ENCODE measurements around the gene CYB561D1.
A peak's percentile ranks its signal among the peaks of the same experiment; 100 is the strongest.
"Not testable (repeated sequence)": the region's sequence is repeated elsewhere in the genome, so short reads cannot be mapped to it uniquely, and the experiment has no call there.

The CYB561D1 gene, protein sequence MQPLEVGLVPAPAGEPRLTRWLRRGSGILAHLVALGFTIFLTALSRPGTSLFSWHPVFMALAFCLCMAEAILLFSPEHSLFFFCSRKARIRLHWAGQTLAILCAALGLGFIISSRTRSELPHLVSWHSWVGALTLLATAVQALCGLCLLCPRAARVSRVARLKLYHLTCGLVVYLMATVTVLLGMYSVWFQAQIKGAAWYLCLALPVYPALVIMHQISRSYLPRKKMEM

DNA sequence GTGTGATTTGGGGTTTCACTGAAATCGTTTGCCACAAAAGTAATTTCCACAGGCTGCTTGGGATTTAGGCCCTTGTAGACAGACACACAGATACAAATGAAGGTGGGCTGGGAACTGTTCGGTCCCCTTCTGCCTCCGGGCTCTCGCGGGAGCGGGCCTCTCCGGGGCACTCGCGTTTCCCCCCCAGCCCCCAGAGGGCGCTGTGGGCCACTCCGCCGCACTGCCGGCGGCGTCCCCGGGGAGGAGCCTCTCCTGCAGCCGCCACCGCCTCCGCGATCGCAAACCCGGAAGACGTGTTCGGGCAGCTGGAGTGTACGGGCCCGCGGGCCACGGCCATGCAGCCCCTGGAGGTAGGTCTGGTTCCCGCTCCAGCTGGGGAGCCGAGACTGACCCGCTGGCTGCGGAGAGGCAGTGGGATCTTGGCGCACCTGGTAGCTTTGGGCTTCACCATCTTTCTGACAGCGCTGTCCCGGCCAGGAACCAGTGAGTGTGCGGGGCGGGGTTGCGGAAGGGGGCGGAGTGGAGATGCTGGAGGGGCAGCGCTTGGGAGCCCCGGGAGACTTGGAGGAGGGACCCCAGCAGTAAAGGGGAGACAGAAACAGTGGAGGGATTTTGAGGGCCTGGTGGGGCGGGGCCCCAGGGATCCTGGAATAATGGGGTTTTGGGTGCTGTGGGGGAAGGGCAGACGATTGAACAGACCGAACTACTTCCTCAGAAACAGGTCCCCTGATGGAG is at the start of gene CYB561D1:
CYB561D1 (plus strand) TSS at position 290 of the 735 bp plus-strand sequence; CDS start at position 336, 46 bp downstream.
- peak; percentile 54 to 88 (median 76) for DNase-seq (ENCODE audit: low read depth in 3 of 3, low spot score in 1 of 3)

DNA sequence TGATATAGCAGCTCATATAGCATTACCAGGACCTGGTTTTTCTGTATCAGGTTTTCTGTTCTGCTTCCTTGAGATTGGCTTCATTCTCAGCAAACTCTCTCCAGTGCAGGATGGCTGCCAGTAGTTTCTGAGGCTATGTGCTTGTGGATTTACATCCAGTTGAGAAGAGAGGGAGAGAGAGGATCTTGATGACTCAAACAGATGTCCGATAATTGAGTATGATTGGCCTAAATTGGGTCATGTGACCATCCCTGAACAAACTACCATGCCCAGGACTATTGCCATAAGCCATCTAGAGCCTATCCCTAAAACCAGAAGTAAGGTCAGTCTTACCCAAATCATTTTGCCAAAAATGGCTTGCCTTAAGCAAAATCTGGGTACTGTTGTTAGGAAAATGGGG is 49.5 kb upstream of the CYB561D1 start:
- no peak for DNase-seq (ENCODE audit: low read depth in 3 of 3, low spot score in 1 of 3)

DNA sequence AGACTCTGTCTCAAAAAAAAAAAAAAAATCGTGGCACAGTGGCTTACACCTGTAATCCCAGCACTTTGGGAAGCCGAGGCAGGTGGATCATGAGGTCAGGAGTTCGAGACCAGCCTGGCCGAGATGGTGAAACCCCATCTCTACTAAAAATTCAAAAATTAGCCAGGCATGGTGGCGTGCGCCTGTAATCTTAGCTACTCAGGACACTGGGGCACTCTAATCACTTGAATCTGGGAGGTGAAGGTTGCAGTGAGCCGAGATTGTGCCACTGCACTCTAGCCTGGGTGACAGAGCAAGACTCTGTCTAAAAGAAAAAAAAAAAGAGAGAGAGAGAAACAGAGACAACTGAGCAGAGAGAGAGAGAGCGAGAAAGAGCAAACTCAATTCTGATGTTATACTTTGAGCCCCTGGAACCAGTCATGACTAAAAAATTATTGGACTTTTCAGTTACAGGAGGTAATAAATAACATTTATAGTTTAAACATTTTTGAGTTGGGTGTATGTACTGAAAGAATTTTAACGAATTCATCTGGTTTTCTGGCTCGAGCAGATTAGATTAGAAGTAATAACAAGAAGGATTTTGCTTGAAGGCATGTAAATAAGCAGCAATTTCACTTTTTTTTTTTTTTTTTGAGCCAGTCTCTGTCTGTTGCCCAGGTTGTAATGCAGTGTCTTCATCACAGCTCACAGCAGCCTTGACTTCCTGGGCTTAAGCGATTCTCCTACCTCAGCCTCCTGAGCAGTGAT is 47.8 kb upstream of the CYB561D1 start:
- not testable (repeated sequence) for DNase-seq (ENCODE audit: low read depth in 3 of 3, low spot score in 1 of 3)

DNA sequence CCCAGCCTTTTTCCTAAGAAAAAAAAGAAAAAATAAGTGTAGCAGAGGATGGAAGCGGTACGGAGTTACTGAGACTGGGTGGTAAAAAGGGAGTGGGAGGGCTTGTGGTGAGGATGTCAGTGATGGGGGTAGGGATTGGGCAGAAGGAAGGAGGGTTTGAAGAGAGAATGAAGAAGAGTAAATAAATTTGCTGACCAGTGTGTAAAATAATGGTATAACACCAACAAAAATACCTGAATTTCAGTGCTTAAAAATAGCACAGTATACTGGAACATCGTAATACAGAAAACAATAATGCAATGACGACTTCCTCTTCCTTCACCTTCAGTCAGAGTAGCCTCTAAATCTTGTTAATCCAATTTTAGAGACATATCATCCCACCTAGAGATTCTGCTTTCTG is 46.4 kb upstream of the CYB561D1 start:
- no peak for DNase-seq (ENCODE audit: low read depth in 3 of 3, low spot score in 1 of 3)

DNA sequence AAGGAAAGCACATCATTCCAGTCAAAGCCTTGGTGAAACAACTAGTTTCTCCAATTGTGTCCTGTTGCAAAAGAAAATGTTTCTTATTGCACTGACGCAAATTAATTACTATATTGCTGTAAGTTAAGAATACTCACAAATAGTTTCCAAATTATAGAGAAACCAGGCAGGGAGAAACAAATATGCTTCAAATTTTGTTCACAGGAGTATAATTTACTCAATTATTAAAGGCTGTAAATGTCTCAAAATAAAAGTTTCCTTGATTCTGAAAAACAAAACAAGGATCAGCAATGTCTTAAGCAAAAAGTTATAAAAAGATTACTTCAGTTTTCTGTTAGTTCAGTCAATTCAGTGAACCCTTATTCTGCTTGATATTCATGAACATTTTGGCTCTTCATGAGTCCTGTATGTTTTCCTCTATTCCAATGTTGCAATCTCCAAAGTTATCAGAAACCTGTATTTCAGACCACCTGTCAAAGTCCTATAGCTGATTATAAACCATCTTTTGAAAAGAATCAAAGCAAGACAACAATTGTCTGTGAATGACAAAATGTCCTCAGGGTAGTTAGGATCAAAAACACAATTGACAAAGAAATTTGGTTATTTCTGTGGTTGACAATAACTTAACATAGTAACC is 39.3 kb upstream of the CYB561D1 start:
- no peak for DNase-seq (ENCODE audit: low read depth in 3 of 3, low spot score in 1 of 3)

DNA sequence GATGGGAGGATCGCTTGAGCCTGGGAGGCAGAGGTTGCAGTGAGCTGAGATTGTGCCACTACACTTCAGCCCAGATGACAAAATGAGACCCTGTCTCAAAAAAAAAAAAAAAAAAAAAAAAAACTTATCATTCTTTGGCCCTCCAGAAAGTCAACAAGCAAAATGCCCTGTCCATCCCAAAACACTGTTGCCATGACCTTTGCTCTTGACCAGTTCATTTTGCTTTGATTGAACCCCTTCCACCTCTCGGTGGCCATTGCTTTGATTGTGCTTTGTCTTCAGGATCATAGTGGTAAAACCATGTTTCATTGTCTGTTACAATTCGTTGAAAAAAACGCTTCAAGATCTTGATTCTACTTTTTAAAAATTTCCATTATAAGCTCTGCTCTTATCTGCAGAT is 36.1 kb upstream of the CYB561D1 start:
- no peak for DNase-seq (ENCODE audit: low read depth in 3 of 3, low spot score in 1 of 3)

DNA sequence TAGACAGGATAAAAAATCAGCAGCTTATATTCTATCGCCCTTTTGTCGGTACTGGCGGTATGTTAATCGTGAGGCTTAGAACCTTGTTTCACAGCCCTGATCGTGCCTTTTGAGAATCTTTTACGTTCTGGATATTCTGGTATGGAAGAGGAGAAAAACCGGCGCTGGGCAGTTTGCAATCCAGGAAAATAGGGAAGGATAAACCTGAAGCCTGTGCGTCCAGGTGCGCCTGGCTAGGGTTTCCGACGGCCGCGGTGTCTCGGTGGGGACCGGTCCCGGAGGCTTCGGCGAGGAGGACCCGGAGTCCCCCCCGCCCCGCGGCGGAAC is 27.8 kb upstream of the CYB561D1 start:
- DNase-seq (ENCODE audit: low read depth in 3 of 3, low spot score in 1 of 3), result no peak

DNA sequence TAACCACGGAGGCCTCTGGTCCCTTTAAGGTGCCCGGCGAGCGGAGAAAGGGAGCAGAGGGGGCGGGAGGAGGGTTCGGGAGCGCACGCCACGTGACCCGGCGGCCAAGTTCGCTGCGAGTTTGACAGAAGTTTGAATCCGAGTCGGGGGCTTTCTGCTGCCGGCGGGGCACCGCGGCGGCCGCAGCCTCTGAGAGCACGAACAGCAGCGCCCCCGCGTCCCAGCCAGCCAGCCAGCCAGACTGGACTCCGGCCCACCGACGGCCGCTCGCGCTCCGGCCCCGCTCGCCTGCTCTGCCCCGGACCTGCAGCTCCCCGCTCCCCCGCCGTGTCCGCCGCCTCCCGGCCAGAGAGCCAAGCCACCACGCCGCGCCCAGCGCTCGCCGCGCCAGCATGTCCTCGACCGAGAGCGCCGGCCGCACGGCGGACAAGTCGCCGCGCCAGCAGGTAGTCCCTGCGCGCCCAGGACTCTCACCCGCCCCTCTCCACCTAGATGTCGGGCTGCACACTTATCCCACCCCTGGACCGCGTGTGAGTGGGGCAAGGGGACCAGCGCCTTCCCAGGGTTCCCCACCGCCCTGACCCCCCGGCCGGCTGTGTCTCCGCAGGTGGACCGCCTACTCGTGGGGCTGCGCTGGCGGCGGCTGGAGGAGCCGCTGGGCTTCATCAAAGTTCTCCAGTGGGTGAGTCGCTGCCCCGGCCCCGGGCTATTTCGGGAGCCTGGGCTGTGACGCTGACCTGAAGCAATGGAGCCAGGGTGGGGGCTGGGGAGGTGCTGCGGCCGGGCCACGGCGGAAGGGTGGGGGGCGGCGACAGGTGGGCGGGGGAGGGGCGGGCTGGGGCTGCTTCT is 27.2 kb upstream of the CYB561D1 start, which contains the start of gene SYPL2:
SYPL2 (plus strand) TSS at position 95 of the 849 bp plus-strand sequence; CDS start at position 393, 298 bp downstream.
- DNase-seq (ENCODE audit: low read depth in 3 of 3, low spot score in 1 of 3), result no peak

DNA sequence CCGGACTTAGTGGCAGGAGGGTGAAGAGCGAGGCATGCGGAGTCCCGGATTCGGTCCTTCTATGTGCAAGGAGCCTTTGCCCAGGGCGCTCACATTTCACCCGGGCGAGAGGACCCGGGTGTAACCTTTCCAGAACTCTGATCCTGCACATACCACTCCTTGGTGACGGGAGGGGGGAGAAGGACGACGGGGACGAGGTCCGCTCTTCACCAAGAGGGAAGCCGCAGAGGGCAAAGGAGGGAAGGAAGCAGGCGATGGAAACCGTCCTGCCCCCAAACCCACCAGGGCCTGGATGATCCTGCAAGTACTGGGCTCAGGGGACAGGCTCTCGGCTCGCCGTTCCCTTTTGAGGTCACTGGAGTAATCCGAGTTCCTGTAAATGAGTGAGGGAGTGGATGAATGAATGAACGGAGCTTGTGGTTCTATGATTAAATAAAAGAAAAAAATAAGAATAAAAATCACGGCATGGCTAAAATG is 26.6 kb upstream of the CYB561D1 start:
- DNase-seq (ENCODE audit: low read depth in 3 of 3, low spot score in 1 of 3), result no peak

DNA sequence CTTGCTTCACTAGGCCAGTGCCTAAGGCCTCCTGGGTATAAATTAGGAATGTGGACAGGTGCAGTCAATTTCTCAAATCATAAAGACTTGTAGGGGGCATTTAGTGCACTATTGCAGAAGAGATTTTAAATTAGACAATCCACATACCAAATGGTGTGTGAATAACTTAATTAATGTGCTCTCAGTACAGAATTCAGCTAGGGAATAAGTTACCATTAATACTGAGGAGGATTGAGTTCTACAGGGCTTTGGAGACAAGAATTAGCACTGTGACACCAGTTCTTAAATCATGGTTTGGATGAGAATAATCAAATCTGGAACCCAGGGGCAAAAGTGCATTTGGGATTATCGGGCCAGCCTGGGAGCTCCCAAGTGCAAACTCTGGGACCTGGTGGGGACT is 25.8 kb upstream of the CYB561D1 start:
- DNase-seq (ENCODE audit: low read depth in 3 of 3, low spot score in 1 of 3), result no peak

DNA sequence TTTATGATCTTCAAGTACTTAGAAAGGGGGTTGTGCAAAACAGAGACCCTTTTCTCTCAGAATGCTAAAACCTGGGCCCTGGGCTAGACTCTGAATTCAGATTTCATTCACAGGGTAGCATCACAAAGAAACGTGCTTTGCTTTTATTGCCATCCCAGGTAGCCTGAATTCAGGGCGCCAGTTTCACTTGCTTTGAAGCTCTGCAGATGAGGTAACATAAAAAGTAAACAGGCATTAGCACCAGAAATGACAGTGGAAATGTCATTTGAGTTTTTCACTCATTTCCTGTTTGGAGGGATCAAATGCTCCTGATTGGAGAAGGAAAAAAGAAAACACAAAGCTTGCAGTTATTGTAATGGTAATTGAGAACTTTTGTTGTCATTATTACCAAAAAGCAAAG is 25.0 kb upstream of the CYB561D1 start:
- no peak for DNase-seq (ENCODE audit: low read depth in 3 of 3, low spot score in 1 of 3)

DNA sequence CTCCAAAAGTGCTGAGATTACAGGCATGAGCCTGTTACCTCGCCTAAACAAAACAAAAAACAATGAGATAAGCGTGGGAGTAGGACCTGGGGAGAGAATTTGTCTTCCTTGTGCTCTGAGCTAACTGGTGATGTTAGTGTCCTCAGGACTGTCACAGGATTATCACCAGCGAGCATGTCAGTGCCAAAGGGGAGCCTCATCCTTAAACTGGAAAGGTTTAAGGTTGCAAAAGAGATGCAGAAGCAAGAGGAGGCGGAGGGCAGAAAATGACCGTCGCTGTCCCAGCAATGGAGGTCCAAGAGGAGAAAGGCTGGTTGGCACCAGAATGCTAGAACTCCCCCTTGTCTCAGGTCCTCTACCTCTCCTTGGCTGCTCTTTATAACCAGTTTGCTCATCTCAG is 23.6 kb upstream of the CYB561D1 start:
- DNase-seq (ENCODE audit: low read depth in 3 of 3, low spot score in 1 of 3), result no peak

DNA sequence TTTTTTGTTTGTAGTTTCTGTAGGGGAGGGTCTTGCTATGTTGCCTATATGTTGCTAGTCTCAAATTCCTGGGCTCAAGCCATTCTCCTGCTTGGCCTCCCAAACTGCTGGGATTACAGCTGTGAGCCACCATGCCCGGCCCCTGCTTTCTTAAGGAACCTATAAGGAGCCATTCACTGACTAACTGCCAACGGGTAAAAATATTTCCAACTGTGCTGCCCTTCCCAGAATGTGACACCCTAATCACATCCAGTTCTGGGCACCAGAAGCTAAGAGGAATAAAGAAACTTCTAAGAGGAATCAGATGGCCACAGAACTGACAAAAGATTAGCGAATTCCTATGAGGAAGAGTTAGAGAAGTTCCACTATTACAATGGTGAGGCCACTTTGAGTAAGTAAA is 21.1 kb upstream of the CYB561D1 start:
- DNase-seq (ENCODE audit: low read depth in 3 of 3, low spot score in 1 of 3), result no peak

DNA sequence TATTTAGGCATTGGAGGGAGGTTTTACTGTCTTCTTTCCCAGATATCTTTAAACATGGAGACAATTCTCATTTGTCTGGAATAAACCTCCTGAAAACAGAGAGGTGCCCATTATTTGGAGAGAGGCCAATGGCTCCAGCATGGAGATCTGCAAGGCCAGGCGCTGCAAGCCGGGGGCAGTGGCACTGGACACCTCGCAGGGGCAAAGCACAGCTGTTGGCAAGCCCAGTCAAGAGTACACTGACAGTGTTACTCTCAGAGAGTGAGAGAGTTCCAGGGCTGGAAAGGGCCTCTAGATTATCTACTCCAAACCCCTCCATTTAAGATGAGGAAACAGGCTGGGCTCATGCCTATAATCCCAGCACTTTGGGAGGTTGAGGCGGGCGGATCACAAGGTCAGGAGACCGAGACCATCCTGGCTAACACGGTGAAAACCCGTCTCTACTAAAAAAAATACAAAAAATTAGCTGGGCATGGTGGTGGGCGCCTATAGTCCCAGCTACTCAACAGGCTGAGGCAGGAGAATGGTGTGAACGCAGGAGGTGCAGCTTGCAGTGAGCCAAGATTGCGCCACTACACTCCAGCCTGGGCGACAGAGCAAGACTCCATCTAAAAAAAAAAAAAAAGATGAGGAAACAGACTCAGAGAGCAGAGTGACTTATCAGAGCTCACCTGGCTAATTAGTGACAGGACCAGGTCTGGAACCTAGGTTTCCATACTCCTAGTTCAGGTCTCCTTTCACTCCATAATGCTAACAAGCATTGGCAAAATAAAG is 20.4 kb upstream of the CYB561D1 start:
- DNase-seq (ENCODE audit: low read depth in 3 of 3, low spot score in 1 of 3), result not testable (repeated sequence)

DNA sequence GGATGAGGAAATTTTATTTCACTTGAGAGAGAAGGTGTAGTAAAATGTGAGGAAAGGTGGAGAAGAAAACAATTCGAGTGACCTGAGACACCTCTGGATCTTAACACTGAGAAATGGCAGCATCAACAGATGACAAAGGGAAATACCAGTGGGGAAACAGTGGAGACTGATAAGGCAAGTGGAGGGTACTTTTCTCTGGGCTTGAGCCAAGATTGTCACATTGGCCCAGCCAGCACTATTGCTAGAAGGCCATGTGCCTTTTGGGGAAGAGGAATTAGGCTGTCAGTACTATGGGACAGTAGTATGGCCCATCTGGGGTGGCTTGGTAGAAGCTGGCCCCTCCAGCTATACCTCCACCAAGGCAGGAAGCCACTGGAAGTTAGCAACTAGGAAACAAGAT is 19.2 kb upstream of the CYB561D1 start:
- no peak for DNase-seq (ENCODE audit: low read depth in 3 of 3, low spot score in 1 of 3)

DNA sequence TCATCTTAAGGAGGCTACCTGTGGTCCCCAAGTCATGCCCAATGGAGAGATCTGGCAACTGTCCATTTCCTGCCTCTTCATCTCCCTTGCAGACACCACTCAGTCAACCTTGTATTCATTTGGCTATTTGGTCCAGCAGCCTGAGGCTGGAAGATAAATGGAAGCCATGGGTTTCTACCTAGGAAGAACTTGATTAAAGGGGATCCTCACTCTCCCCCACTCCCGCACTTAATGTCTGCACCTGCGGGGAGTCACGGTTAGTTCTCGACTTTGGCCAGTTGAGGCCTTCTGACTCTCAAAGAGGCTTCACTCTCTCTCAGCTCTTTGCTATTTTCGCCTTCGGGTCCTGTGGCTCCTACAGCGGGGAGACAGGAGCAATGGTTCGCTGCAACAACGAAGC is 18.6 kb upstream of the CYB561D1 start:
- no peak for DNase-seq (ENCODE audit: low read depth in 3 of 3, low spot score in 1 of 3)

DNA sequence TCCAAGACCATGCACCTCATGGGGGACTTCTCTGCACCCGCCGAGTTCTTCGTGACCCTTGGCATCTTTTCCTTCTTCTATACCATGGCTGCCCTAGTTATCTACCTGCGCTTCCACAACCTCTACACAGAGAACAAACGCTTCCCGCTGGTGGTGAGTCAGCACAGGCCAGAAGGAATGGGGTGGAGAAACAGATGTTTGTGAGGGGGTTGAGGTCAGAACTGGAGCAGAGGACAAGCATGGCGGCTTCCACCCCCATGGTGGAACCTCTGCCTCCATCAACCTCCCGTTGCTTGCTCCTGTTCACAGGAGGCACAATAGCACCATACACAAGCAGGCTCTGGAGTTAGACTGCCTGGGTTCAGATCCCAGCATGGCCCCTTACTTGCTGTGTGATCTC is 17.1 kb upstream of the CYB561D1 start:
- no peak for DNase-seq (ENCODE audit: low read depth in 3 of 3, low spot score in 1 of 3)

DNA sequence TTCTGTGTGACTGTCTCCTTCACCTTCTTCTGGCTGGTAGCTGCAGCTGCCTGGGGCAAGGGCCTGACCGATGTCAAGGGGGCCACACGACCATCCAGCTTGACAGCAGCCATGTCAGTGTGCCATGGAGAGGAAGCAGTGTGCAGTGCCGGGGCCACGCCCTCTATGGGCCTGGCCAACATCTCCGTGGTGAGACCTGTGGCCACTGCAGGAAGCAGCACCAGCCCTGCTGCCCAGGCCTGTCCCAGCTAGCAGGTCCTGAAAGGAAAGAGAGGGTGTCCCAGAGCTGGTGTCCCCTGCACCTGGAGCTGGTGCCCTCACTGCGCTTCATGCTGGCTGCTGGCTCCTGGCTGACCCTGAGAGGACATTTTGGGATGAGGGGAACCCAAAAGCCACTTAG is 16.1 kb upstream of the CYB561D1 start:
- no peak for DNase-seq (ENCODE audit: low read depth in 3 of 3, low spot score in 1 of 3)

DNA sequence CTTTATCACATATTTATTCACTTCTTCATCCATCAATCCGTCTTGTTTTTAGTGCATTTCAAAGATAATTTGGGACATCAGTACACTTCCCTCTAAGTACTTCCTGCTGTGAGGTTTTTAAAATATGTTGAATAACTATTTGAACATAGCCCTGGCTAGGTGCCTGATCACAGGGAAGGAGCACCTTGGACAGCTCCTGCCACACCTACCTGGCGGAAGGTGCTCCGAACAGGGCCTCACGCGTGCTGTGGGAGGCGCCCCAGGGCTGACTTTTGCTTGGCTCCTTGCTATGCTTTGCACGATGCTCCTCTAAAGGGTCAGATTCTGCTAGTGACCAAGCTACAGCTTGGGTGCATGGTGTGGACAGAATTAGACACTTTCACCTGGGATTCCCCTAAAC is 15.1 kb upstream of the CYB561D1 start:
- DNase-seq (ENCODE audit: low read depth in 3 of 3, low spot score in 1 of 3), result no peak

DNA sequence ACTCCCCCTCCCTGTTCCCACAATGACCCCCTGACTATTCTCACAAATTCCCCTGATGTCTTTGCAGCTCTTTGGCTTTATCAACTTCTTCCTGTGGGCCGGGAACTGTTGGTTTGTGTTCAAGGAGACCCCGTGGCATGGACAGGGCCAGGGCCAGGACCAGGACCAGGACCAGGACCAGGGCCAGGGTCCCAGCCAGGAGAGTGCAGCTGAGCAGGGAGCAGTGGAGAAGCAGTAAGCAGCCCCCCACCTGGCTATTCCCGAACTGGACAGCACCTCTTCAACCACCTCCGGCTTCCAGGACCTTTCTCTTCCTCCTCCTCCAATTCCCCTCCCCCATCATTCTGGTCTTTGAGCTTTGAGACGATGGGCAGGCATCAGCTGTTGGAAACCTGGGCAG is 14.6 kb upstream of the CYB561D1 start:
- no peak for DNase-seq (ENCODE audit: low read depth in 3 of 3, low spot score in 1 of 3)
